GM21717 (cell line): Measurements from ENCODE around the gene VLDLR.

Experiments
- ATAC-seq: cut with Tn5 transposase; IDR thresholded peaks from one replicate; pipeline ENCODE4 v1.9.1; 2021; ENCODE audit warnings: mild to moderate bottlenecking, moderate library complexity; ENCODE audit not compliant: unreplicated experiment

Gene VLDLR

GRCh38 chr9:2621722-2622460, at the start of gene VLDLR:
VLDLR (plus strand) TSS chr9:2621787; CDS start chr9:2622190, 403 bp downstream.
- ATAC-seq: peak; percentile 41

DNA sequence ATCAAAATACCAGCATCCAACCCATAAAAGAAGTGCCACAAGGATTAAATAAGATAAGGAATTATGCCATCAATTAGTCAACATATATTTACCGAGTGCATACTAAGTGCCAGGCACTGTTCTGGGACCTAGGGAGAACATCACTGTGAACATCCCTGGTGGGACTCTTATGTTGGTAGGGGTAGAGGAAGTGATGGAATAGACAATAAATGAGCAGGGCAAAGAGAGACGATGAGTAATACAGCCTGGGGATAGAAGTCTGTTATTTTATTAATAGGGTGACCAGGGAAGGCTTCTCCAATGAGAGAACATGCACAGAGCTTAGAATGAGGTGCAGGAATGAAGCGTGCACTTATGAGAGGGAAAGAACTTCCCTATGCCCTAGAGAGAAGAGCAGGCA, 47.4 kb upstream of the VLDLR start:
- no peak for ATAC-seq

DNA sequence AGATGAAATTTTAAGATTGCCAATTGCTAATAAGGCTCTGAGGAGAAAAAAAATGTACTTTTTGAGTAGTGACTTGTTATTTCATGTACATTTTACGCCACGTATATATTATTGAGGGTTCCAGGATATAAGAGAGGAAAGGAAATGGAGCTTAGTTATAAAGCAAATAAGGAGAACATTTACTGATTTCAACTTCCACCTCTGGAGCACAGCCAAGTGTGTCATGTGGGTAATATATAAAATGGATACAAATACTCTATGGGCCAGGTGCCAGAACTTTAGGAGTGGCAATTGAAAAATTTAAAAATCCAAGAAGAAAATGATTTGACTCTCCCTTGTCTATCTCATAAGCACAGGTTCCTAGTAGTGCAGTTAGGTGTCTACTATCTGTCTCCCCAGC, 45.0 kb upstream of the VLDLR start:
- ATAC-seq: no peak

GRCh38 chr9:2583308-2584013, 38.1 kb upstream of the VLDLR start:
- no peak for ATAC-seq

DNA sequence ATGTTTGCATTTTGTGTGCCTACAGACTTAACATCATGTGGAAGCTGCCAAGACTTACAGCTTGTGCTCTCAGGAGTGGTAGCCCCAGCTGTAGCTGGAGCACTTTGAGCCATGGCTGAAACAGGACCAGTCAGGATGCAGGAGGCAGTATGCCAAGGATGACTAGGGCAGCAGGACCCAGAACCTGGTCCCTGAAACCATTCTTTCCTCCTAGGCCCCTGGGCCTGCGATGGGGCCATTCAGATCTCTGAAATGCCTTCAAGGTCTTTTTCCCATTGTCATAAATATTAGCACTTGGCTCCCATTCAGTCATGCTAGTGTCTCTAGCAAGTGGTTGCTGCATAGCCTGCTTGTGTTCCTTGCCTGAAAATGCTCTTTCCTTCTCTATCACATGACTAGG, 29.6 kb upstream of the VLDLR start:
- ATAC-seq: no peak

GRCh38 chr9:2593744-2594143, 27.8 kb upstream of the VLDLR start:
- no peak for ATAC-seq

DNA sequence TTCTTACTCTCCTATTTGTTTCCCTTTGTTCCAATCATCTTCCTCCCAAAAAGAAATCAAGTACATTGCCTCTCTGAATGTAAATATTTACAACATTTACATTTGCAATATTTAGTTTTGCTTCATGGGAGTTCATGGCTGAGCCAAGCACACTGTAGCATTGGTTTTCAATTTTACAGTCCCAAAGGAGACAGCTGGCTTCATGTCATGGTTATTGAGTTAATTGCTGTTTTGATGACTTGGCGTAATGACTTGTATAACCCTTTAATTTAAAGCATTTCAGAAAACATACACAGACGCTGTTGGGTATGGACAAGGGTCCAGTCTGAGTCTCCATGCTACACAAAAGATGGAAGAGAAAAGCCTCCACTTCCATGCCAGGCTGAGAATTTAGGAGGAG, 25.6 kb upstream of the VLDLR start:
- ATAC-seq: no peak

GRCh38 chr9:2597483-2597882, 24.1 kb upstream of the VLDLR start:
- no peak for ATAC-seq

DNA sequence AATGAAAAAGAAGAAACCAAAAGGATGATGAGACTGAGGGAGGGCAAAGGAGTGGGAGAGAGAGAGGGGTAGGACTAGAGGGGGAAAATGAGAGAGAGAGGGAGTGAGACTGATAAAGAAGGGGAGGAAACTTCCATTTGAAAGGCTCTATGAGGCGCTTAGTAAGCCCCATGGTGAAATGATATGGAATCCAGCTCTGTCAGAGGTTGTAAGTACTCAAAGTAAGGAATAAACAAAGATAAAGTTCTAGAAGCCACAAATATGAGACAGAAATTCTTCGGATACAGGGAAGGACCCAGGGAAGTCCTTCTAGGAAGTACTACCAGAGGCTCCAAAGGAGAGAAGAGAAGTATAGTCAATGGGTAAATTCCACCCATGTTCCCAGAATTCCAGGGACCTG, 21.7 kb upstream of the VLDLR start:
- ATAC-seq: no peak

DNA sequence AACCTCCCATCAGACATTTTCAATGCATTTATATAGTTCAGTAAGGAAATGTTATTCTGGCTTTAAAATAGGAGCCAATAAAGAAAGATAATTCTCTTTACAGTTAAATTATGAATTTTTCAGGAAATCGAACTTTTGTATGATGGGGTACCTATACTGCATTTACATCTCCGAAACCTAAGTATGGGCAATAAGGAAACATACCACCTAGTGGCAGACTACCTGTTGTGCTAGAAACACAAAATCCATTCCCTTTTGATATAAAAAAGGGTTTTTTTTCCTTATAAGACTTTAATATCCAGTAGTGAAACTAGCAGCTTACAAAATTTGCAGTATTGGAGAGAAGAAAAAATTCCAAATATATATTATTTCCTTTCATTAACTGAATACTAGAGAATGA, 21.3 kb upstream of the VLDLR start:
- no peak for ATAC-seq

- ATAC-seq: no peak
These were observed 19.7 kb upstream of the VLDLR start for GRCh38 chr9:2601785-2602378.

DNA sequence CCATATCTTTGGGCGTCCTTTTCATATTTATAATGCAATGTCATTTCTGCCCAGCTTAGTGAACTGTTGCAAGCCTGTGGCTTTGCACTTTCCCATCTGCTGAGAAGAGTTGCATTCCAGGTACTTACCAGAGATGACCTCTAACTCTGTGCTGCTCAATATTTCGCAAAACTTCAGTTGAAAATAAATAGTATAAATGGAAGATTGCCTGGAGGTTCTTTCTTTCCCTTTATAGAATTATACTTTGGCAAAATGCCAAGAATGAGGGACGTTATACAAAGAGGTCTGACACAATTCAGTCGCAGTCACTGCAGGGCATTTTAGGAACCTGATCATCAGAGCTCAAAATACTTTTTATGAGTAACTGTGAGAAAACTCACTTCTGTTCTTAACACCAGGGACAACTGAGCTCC, 18.9 kb upstream of the VLDLR start:
- no peak for ATAC-seq

GRCh38 chr9:2603621-2604020, 18.0 kb upstream of the VLDLR start:
- no peak for ATAC-seq

DNA sequence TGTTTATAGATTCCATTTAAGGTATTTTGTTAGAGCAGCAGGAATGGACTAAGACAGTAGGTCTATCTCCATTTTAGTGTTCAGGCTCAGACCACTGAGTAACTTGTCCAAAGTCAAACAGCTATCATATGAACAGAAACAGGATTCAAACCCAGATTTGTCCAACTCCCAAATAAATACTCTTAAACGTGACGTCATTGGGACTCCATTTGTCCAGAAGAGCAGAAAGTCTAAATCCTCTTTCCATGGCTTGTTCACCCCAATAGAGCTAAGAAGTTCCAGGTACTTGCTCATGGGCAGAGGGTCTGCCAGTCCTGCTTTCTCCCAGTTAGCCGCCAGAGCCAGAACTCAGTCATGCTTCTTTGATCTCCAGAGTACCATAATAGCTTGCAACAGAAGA, 16.3 kb upstream of the VLDLR start:
- no peak for ATAC-seq

- ATAC-seq: no peak
These were observed 13.3 kb upstream of the VLDLR start for GRCh38 chr9:2608276-2608675.

DNA sequence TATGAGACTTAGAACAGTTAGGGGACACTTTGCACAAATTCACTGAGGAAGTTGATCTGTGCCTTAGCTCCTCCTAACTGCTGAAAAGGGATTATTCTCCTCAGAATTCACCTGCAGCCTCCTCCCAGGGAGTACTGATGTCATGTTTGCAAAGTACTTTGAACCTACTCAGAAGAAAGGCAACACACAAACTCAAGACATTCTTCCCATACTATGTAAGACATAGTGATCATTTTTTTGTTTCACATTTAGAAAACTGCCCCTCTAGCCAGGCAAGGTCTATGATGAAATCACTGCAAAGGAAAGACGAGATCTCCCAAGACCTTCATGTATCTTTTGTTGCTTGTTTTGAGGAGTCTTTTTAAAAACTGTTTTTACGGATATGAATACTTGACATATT, 10.6 kb upstream of the VLDLR start:
- ATAC-seq: no peak

GRCh38 chr9:2611961-2612360, 9.6 kb upstream of the VLDLR start:
- ATAC-seq: no peak

GRCh38 chr9:2613730-2614271, 7.8 kb upstream of the VLDLR start:
- ATAC-seq: no peak

DNA sequence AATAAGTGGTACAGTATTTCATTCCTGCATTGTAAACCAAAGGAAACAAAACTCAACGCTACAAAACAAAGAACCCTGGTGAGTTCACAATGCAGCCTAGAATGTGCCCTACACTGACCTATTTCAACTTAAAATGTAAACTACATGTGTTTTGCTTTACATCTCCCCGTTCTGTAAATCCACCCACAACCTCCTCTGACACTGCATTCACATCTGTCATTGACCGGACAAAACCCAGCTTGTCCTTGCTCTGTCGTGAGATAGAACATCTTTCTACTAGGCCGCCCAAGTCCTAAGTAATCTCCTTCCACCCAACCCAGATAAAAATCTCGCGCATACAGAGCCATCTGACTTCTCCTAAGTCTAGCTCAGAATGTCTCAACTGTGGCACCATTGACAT, 6.1 kb upstream of the VLDLR start:
- ATAC-seq: no peak

GRCh38 chr9:2616692-2617377, 4.8 kb upstream of the VLDLR start:
- ATAC-seq: peak; percentile 47

DNA sequence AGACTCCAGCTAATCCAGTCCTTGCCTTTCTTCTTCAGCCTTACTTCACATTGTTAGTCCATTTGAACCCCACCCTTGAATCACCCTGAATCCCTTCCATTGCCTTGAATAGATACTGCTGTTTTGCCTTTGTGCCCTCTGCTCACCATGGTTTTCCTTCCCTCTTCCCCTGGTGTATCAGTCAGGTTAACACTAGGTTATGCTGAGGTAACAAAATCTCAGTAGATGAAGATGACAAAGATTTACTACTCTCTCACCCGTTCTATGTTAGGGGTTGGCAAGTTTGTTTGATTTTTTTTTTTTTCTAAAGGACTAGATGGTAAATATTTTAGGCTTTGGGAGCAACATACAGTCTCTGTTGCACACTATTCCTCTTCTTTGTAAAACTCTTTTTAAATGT, 3.3 kb upstream of the VLDLR start:
- no peak for ATAC-seq
